Measurements from ENCODE around the gene SYNRG. TPM values are rescaled to one million over a fixed set of nuclear protein-coding genes. Genes with fewer than 3 reads are reported as not detected.

SYNRG gene
- total and polyA plus RNA-seq, 8 donors: 37.1 to 48.4 (median 42.1) TPM

- Histone ChIP-seq H3K27ac (no peak overlapping the region), H3K36me3 (peaks cover 0 to 84% of the 10 kb centered on the region in 2 donors), H3K4me3 (no peak overlapping the region), H3K27me3 (no peaks in the 10 kb centered on the region), H3K4me1 (no peaks in the 10 kb centered on the region), H3K9me3 (no peaks in the 10 kb centered on the region)
- no peak for ATAC-seq
- no peak for TF ChIP-seq CTCF (IDR thresholded peaks at IDR 0.05)
- no peak for DNase-seq
- intact Hi-C loops (cut with DNase I): no loop called here
Observed at GRCh38 chr17:37567538-37567937, 41.7 kb downstream of the SYNRG start.

GRCh38 chr17:37567137-37567536 is 42.1 kb downstream of the SYNRG start:
- Histone ChIP-seq H3K4me3 (no peak overlapping the region), H3K27ac (no peak overlapping the region), H3K36me3 (peaks cover 0 to 83% of the 10 kb centered on the region in 2 donors), H3K9me3 (no peaks in the 10 kb centered on the region), H3K27me3 (no peaks in the 10 kb centered on the region), H3K4me1 (no peaks in the 10 kb centered on the region)
- ATAC-seq (no peak), DNase-seq (no peak)
- intact Hi-C loops (cut with DNase I): no loop called here
- no peak for TF ChIP-seq CTCF (IDR thresholded peaks at IDR 0.05)

GRCh38 chr17:37564252-37564651 is 45.0 kb downstream of the SYNRG start:
- H3K36me3 ChIP-seq: peaks cover 0 to 84% of the 10 kb centered on the region in 2 donors
- ATAC-seq (no peak), DNase-seq (no peak)
- H3K4me3 ChIP-seq: no peak overlapping the region
- no peaks in the 10 kb centered on the region for H3K9me3 ChIP-seq
- no peak overlapping the region for H3K27ac ChIP-seq
- intact Hi-C loops (cut with DNase I): no loop called here
- no peaks in the 10 kb centered on the region for H3K4me1 ChIP-seq
- TF ChIP-seq CTCF (IDR thresholded peaks at IDR 0.05): no peak
- no peaks in the 10 kb centered on the region for H3K27me3 ChIP-seq

GRCh38 chr17:37562016-37562745 is 47.0 kb downstream of the SYNRG start:
- Histone ChIP-seq H3K9me3 (no peaks in the 10 kb centered on the region), H3K4me1 (no peaks in the 10 kb centered on the region), H3K27ac (no peak overlapping the region), H3K4me3 (no peak overlapping the region), H3K27me3 (no peaks in the 10 kb centered on the region), H3K36me3 (peaks cover 0 to 84% of the 10 kb centered on the region in 2 donors)
- TF ChIP-seq CTCF (IDR thresholded peaks at IDR 0.05): no peak
- ATAC-seq (no peak), DNase-seq (no peak)
- intact Hi-C loops (cut with DNase I): no loop called here

GRCh38 chr17:37558299-37558698 is 50.9 kb downstream of the SYNRG start:
- Histone ChIP-seq H3K36me3 (peaks cover 0 to 87% of the 10 kb centered on the region in 2 donors), H3K27me3 (no peaks in the 10 kb centered on the region), H3K9me3 (no peaks in the 10 kb centered on the region), H3K4me3 (no peak overlapping the region), H3K4me1 (no peaks in the 10 kb centered on the region), H3K27ac (no peak overlapping the region)
- intact Hi-C loops (cut with DNase I): no loop called here
- TF ChIP-seq CTCF (IDR thresholded peaks at IDR 0.05): no peak
- no peak for ATAC-seq
- no peak for DNase-seq

Data from left lung (tissue), 10 donors.